HEK293T (cell line): ENCODE data around the gene ATF5.

Experiments
- CTCF ChIA-PET: fragments of 350-600 bp; formaldehyde crosslinking; extraction: SDS; loops from one replicate; lab custom pipeline; 2021; ENCODE audit warnings: antibody characterized with exemption, inconsistent platforms; lab: Yijun Ruan, JAX
- POLR2A ChIA-PET: fragments of 350-600 bp; formaldehyde crosslinking; extraction: SDS; loops from one replicate; lab custom pipeline; 2020; ENCODE audit warnings: antibody characterized with exemption, inconsistent platforms; lab: Yijun Ruan, JAX
- DNase-seq: peaks from one replicate; pipeline ENCODE4 v3.0.0; 2012; ENCODE audit warnings: mixed read lengths; ENCODE audit errors: extremely low spot score
- ARNT ChIP-seq: fragments of 450-650 bp; IDR thresholded peaks from 2 replicates; pipeline ENCODE4 v1.6.1; 2017; ENCODE audit warnings: mild to moderate bottlenecking
- BHLHE40 ChIP-seq: fragments of 450-650 bp; IDR thresholded peaks from 2 replicates; pipeline ENCODE4 v1.6.1; 2016; ENCODE audit warnings: mild to moderate bottlenecking, moderate library complexity, borderline replicate concordance
- CTBP1 ChIP-seq: fragments of 450-650 bp; IDR thresholded peaks from 2 replicates; pipeline ENCODE4 v1.6.1; 2016; ENCODE audit warnings: borderline replicate concordance
- ELF4 ChIP-seq: fragments of 450-650 bp; IDR thresholded peaks from 2 replicates; pipeline ENCODE4 v1.6.1; 2017; ENCODE audit warnings: antibody characterized with exemption
- FOXA1 ChIP-seq: fragments of 450-650 bp; IDR thresholded peaks from 2 replicates; pipeline ENCODE4 v1.6.1; 2016; ENCODE audit warnings: mild to moderate bottlenecking
- FOXK2 ChIP-seq: fragments of 450-650 bp; IDR thresholded peaks from 2 replicates; pipeline ENCODE4 v1.6.1; 2016; ENCODE audit warnings: mild to moderate bottlenecking
- FOXM1 ChIP-seq: fragments of 450-650 bp; IDR thresholded peaks from 2 replicates; pipeline ENCODE4 v1.6.1; 2017; ENCODE audit warnings: mild to moderate bottlenecking, borderline replicate concordance
- HDGF ChIP-seq: fragments of 450-650 bp; IDR thresholded peaks from 2 replicates; pipeline ENCODE4 v1.6.1; 2017; ENCODE audit warnings: antibody characterized with exemption, borderline replicate concordance
- L3MBTL2 ChIP-seq: fragments of 450-650 bp; conservative IDR thresholded peaks from 2 replicates; pipeline ENCODE4 v1.6.1; 2016; ENCODE audit warnings: mild to moderate bottlenecking
- LEF1 ChIP-seq: fragments of 450-650 bp; IDR thresholded peaks from 2 replicates; pipeline ENCODE4 v1.6.1; 2017; ENCODE audit warnings: mild to moderate bottlenecking, borderline replicate concordance
- NFRKB ChIP-seq: fragments of 450-650 bp; IDR thresholded peaks from 2 replicates; pipeline ENCODE4 v1.6.1; 2016; ENCODE audit warnings: mild to moderate bottlenecking, moderate library complexity
- PKNOX1 ChIP-seq: fragments of 450-650 bp; IDR thresholded peaks from 2 replicates; pipeline ENCODE4 v1.6.1; 2016
- SP1 ChIP-seq: fragments of 450-650 bp; IDR thresholded peaks from 2 replicates; pipeline ENCODE4 v1.6.1; 2017
- SUZ12 ChIP-seq: fragments of 450-650 bp; IDR thresholded peaks from 2 replicates; pipeline ENCODE4 v1.6.1; 2016; ENCODE audit warnings: mild to moderate bottlenecking
- TARDBP ChIP-seq: fragments of 450-650 bp; IDR thresholded peaks from 2 replicates; pipeline ENCODE4 v1.6.1; 2016
- ZNF384 ChIP-seq: fragments of 450-650 bp; IDR thresholded peaks from 2 replicates; pipeline ENCODE4 v1.6.1; 2016

Gene ATF5

GRCh38 chr19:49926515-49926914 lies 2.5 kb upstream of the ATF5 start:
- ChIA-PET POLR2A (no interaction called here), CTCF (no interaction called here)
- no peak for DNase-seq
- TF ChIP-seq SUZ12 (no peak), ZNF384 (no peak), TARDBP (no peak), CTBP1 (no peak), L3MBTL2 (no peak), HDGF (no peak), FOXA1 (no peak), LEF1 (no peak), SP1 (no peak), PKNOX1 (no peak), FOXK2 (no peak), FOXM1 (no peak), NFRKB (no peak), ARNT (no peak), BHLHE40 (no peak), ELF4 (no peak)

- CTCF ChIA-PET = no interaction called here
- DNase-seq = no peak
- POLR2A ChIA-PET = interaction anchor here (1.9 to 2.6 kb wide), 3 partner anchors 33 to 77 kb away, joined by 7 to 16 read pairs (median 15); partner anchors contain the start of genes AKT1S1, PTOV1 and TBC1D17
- TF ChIP-seq PKNOX1 (no peak), ZNF384 (no peak), NFRKB (no peak), SUZ12 (no peak), BHLHE40 (no peak)
These were observed 1.3 kb upstream of the ATF5 start for GRCh38 chr19:49927526-49928264.

GRCh38 chr19:49929611-49930482 lies 842 bp downstream of the ATF5 start:
- CTCF ChIA-PET = no interaction called here
- TF ChIP-seq ARNT (no peak), NFRKB (no peak), ZNF384 (peak; percentile 39; the same call in 1 of the 2 replicates), FOXM1 (0 out of 2 replicates have a peak, but pooled peaks have one; percentile 20), ELF4 (peak; percentile 76; the same call in 1 of the 2 replicates), BHLHE40 (no peak), CTBP1 (no peak), FOXA1 (no peak), LEF1 (no peak), HDGF (peak; percentile 76; the same call in 1 of the 2 replicates), TARDBP (no peak), PKNOX1 (peak; percentile 99), L3MBTL2 (peak; percentile 44; the same call in 1 of the 2 replicates), SP1 (no peak; the same call in 1 of the 2 replicates)
- POLR2A ChIA-PET = interaction anchor here (0.8 to 2.6 kb wide), 18 partner anchors 10 to 120 kb away, joined by 3 to 27 read pairs (median 5); partner anchors contain the start of genes AKT1S1, PNKP, PTOV1 and TBC1D17
- DNase-seq = peak; percentile 97

- ChIA-PET POLR2A (interaction anchor here (0.8 to 2.6 kb wide), 8 partner anchors 11 to 120 kb away, joined by 3 to 27 read pairs (median 6); partner anchors contain the start of gene PNKP), CTCF (no interaction called here)
- TF ChIP-seq BHLHE40 (no peak), HDGF (no peak), ARNT (no peak), FOXK2 (no peak), ZNF384 (no peak), FOXM1 (no peak), LEF1 (no peak), SUZ12 (no peak), L3MBTL2 (no peak), ELF4 (no peak), FOXA1 (no peak), TARDBP (no peak), NFRKB (no peak), CTBP1 (no peak)
These were observed 1.5 kb downstream of the ATF5 start for GRCh38 chr19:49930483-49931011.

More at GRCh38 chr19:49930483-49931011, 1.5 kb downstream of the ATF5 start:
- DNase-seq = no peak
